Astrocyte (in vitro differentiated cells and primary cell): ENCODE data around the gene CLIC1. TPM values are rescaled to one million over a fixed set of nuclear protein-coding genes. Genes with fewer than 3 reads are reported as not detected.

ENCODE experiments used
- DNase-seq: peaks from one replicate; pipeline ENCODE4 v3.0.0-alpha.2; 2010; ENCODE audit warnings: low read depth
- FAIRE-seq: peaks from 2 replicates; lab custom pipeline; 2011; peaks lifted over from hg19 to GRCh38; lab: Jason Lieb, UNC
- H2AFZ ChIP-seq: 2 replicates; pipeline ENCODE4 v1.6.0; 2012; ENCODE audit warnings: low read depth, low read length, inconsistent platforms
- H3K27ac ChIP-seq: 2 replicates; pipeline ENCODE4 v1.5.1; 2011; ENCODE audit warnings: low read depth, low read length, inconsistent platforms
- H3K27me3 ChIP-seq: 2 replicates; pipeline ENCODE4 v1.6.0; 2011; ENCODE audit warnings: low read length, inconsistent platforms; ENCODE audit not compliant: insufficient read depth
- H3K36me3 ChIP-seq: 2 replicates; pipeline ENCODE4 v1.5.1; 2011; ENCODE audit warnings: low read length, inconsistent platforms; ENCODE audit not compliant: insufficient read depth
- H3K4me1 ChIP-seq: 2 replicates; pipeline ENCODE4 v1.5.1; 2011; ENCODE audit warnings: low read length, inconsistent platforms; ENCODE audit not compliant: insufficient read depth
- H3K4me2 ChIP-seq: 2 replicates; pipeline ENCODE4 v1.6.0; 2012; ENCODE audit warnings: low read length, inconsistent platforms
- H3K4me3 ChIP-seq: 2 replicates; pipeline ENCODE4 v1.5.1; 2011; ENCODE audit warnings: low read depth, mild to moderate bottlenecking, low read length, inconsistent platforms; ENCODE audit not compliant: insufficient read depth
- H3K79me2 ChIP-seq: 2 replicates; pipeline ENCODE4 v1.6.0; 2012; ENCODE audit warnings: mild to moderate bottlenecking, low read length, inconsistent platforms; ENCODE audit not compliant: insufficient read depth
- H3K9ac ChIP-seq: 2 replicates; pipeline ENCODE4 v1.6.0; 2012; ENCODE audit warnings: mild to moderate bottlenecking, low read length, inconsistent platforms
- H3K9me3 ChIP-seq: 2 replicates; pipeline ENCODE4 v1.5.1; 2012; ENCODE audit warnings: low read depth, mild to moderate bottlenecking, low read length, inconsistent platforms; ENCODE audit not compliant: insufficient read depth
- H4K20me1 ChIP-seq: 2 replicates; pipeline ENCODE4 v1.6.0; 2012; ENCODE audit warnings: low read length, inconsistent platforms; ENCODE audit not compliant: insufficient read depth
- H3K27ac Mint-ChIP-seq: one replicate; pipeline ENCODE4 v1.8.0; 2021; ENCODE audit warnings: mild to moderate bottlenecking, mixed read lengths; ENCODE audit not compliant: unreplicated experiment
- H3K27me3 Mint-ChIP-seq: one replicate; pipeline ENCODE4 v1.8.0; 2021; ENCODE audit warnings: low read depth, mixed read lengths; ENCODE audit not compliant: unreplicated experiment
- H3K36me3 Mint-ChIP-seq: one replicate; pipeline ENCODE4 v1.8.0; 2021; ENCODE audit warnings: low read depth, mixed read lengths; ENCODE audit not compliant: unreplicated experiment
- H3K4me1 Mint-ChIP-seq: one replicate; pipeline ENCODE4 v1.8.0; 2021; ENCODE audit warnings: low read depth, mixed read lengths; ENCODE audit not compliant: unreplicated experiment
- H3K4me3 Mint-ChIP-seq: one replicate; pipeline ENCODE4 v1.8.0; 2021; ENCODE audit warnings: mild to moderate bottlenecking, moderate library complexity, mixed read lengths; ENCODE audit not compliant: unreplicated experiment
- H3K9me3 Mint-ChIP-seq: one replicate; pipeline ENCODE4 v1.8.0; 2021; ENCODE audit warnings: mild to moderate bottlenecking, mixed read lengths; ENCODE audit not compliant: unreplicated experiment
- CTCF ChIP-seq: IDR thresholded peaks from 2 replicates; pipeline ENCODE4 v1.5.1; 2011; ENCODE audit warnings: low read depth, mild to moderate bottlenecking, inconsistent platforms, low read length, moderate library complexity; ENCODE audit not compliant: insufficient read depth
- EZH2 ChIP-seq: IDR thresholded peaks from 2 replicates; pipeline ENCODE4 v1.6.1; 2012; ENCODE audit warnings: mild to moderate bottlenecking, low read length, inconsistent platforms; ENCODE audit not compliant: insufficient read depth
- total RNA-seq: library from RNA; stranded (reverse); gene quantifications from 2 replicates; pipeline ENCODE4 v1.2.1, GENCODE V29; 2021

Gene CLIC1
- total RNA-seq, 1 donor from 2014 or later = 518 TPM

- peak overlapping the region; percentile 47 for H3K4me3 Mint-ChIP-seq
- no peak overlapping the region for H3K4me2 ChIP-seq
These were observed 18.7 kb downstream of the CLIC1 start for GRCh38 chr6:31717499-31718222.

GRCh38 chr6:31715022-31715958, 21.0 kb downstream of the CLIC1 start, which contains the start of gene LY6G6D:
Gene LY6G6D (plus strand): TSS chr6:31715348. CDS start chr6:31715356, 8 bp downstream.
- Histone ChIP-seq H3K27me3 (peaks cover 2% of the 10 kb centered on the region), H3K27ac (no peak within 1 kb of the TSS), H3K36me3 (no peaks in the 10 kb centered on the region), H3K4me3 (no peak within 1 kb of the TSS), H3K9me3 (no peaks in the 10 kb centered on the region), H3K9ac (no peak within 1 kb of the TSS), H3K79me2 (no peaks in the 10 kb centered on the region), H2AFZ (peak within 1 kb of the TSS; percentile 41), H3K4me1 (no peaks in the 10 kb centered on the region), H4K20me1 (no peaks in the 10 kb centered on the region), H3K4me2 (no peak within 1 kb of the TSS)
- H3K9me3 Mint-ChIP-seq = peaks cover 3% of the 10 kb centered on the region
- peak within 1 kb of the TSS; percentile 31 for H3K27ac Mint-ChIP-seq
- no peak for TF ChIP-seq CTCF
- no peak for FAIRE-seq
- H3K4me1 Mint-ChIP-seq = peaks cover 7% of the 10 kb centered on the region
- H3K4me3 Mint-ChIP-seq = no peak within 1 kb of the TSS
- DNase-seq = no peak
- peaks cover 20% of the 10 kb centered on the region for H3K27me3 Mint-ChIP-seq
- H3K36me3 Mint-ChIP-seq = peaks cover 2% of the 10 kb centered on the region

More at GRCh38 chr6:31717499-31718222, 18.7 kb downstream of the CLIC1 start:
- FAIRE-seq (no peak), DNase-seq (no peak)
- no peak overlapping the region for H3K9ac ChIP-seq
- H3K27ac ChIP-seq = no peak overlapping the region
- no peak overlapping the region for H3K4me3 ChIP-seq
- H4K20me1 ChIP-seq = no peaks in the 10 kb centered on the region
- H3K9me3 ChIP-seq = no peaks in the 10 kb centered on the region
- no peaks in the 10 kb centered on the region for H3K36me3 ChIP-seq
- no peak for TF ChIP-seq EZH2
- no peak for TF ChIP-seq CTCF
- Mint-ChIP-seq H3K27ac (no peak overlapping the region), H3K4me1 (peaks cover 10% of the 10 kb centered on the region), H3K9me3 (peaks cover 7% of the 10 kb centered on the region), H3K27me3 (peaks cover 21% of the 10 kb centered on the region), H3K36me3 (peaks cover 3% of the 10 kb centered on the region)
- no peak overlapping the region for H2AFZ ChIP-seq
- H3K79me2 ChIP-seq = no peaks in the 10 kb centered on the region
- H3K27me3 ChIP-seq = peaks cover under 1% of the 10 kb centered on the region
- no peaks in the 10 kb centered on the region for H3K4me1 ChIP-seq
